GM21717 (cell line): ENCODE measurements around the gene PLEKHH1.

Source experiments
- ATAC-seq: cut with Tn5 transposase; IDR thresholded peaks from one replicate; pipeline ENCODE4 v1.9.1; 2021; ENCODE audit warnings: mild to moderate bottlenecking, moderate library complexity; ENCODE audit not compliant: unreplicated experiment

The PLEKHH1 gene

GRCh38 chr14:67562025-67562775, 29.1 kb downstream of the PLEKHH1 start:
- ATAC-seq: no peak

DNA sequence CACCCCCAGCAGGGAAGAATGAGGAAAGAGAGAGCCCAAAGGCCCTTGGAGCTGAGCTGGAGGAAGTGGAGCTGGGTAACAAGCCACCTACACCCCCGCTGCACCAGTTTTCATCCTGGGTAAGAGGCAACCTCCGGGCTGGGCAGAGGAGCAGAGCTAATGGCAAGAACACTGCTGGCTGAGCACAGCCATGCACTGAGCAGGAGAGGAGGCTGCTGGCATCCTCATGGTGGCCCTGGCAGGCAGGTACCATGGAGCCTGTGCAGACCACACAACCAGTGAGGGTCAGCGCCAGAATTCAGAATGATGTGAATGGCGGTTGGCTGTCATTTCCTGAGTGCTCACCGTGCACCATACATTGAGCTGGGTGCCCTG, 29.7 kb downstream of the PLEKHH1 start:
- no peak for ATAC-seq

DNA sequence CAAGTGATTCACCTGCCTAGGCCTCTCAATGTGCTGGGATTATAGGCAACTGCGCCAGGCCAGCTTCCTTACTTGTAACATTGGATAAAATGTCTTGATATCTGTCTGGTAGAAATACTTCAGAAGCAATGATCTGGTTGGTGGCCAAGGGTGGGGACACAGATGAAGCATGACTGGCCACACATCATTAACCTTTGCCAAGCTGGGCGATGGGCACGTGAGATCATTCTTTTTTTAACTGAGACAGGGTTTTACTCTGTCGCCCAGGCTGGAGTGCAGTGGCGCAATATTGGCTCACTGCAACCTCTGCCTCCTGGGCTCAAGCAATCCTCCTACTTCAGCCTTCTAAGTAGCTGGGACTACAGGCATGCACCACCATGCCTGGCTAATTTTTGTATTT, 31.1 kb downstream of the PLEKHH1 start:
- no peak for ATAC-seq

- ATAC-seq: no peak
Observed at GRCh38 chr14:67566908-67567307, 33.8 kb downstream of the PLEKHH1 start.

DNA sequence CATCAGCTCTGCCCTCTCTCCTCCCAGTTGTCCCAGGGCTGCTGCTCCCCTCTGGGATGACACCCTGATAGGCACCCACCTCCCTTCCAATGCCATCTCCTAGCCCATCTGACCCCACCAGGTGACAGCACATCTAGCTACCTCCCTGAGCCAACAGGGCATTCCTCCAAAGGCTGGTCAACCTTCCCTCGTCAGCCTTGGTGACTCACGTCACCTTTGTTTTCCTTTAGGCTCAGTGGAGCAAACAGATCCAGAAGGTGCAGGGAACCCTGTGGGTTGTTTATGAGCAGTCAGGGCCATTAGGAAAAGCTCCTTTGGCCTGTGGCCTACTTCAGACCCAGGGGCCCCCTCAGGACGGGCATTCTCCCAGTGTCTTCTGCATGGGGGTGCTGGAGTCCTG, 34.6 kb downstream of the PLEKHH1 start:
- no peak for ATAC-seq

GRCh38 chr14:67569011-67569650, 36.0 kb downstream of the PLEKHH1 start:
- no peak for ATAC-seq

- no peak for ATAC-seq
Observed at GRCh38 chr14:67569651-67570290, 36.7 kb downstream of the PLEKHH1 start.

DNA sequence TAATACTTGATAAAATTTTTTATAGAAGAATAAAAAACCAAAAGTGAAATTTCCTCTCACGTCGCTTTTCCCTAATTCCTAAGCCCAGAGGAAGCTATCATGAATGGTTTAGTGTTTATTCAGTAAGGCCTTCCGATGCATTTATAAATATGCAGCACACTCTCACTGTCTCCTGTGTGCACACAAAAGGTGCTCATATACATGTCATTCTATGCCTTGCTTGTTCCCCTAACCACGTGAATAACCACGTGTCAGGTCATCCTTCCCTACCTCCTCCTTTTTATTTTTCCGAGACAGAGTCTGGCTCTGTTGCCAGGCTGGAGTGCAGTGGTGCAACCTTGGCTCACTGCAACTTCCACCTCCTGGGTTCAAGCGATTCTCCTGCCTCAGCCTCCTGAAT, 37.4 kb downstream of the PLEKHH1 start:
- no peak for ATAC-seq

DNA sequence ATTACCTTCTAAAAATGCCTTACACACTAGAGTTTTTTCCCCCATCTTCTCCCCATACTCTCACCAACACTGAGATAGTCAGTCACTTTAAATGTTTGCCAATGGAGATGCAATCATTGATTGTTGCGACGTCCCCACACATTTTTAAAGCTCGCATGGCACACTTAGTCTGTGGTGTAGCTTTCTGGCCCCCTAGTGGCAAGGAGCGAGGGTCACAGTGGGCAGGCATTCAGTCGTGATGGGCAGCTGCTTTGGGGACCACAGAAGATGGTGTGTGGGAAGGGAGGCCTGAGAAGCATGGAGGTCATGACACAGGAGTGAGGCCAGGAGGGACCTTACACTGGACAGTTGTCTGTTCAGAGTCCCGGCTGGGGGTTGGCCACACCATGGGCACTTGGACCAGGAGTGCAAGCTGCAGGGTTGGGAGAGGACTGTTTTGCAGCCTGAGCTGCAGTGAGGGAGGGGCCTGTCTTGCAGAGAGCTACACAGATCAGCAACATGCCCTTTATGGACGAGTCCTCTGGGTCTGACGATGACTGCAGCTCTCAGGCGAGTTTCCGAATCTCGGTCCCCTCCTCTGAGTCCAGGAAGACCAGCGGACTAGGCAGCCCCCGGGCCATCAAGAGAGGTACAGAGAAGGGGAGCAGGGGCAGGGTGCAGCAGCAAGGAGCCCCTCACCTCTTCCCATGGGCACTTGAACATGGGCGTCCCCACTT, 38.3 kb downstream of the PLEKHH1 start:
- ATAC-seq: no peak

DNA sequence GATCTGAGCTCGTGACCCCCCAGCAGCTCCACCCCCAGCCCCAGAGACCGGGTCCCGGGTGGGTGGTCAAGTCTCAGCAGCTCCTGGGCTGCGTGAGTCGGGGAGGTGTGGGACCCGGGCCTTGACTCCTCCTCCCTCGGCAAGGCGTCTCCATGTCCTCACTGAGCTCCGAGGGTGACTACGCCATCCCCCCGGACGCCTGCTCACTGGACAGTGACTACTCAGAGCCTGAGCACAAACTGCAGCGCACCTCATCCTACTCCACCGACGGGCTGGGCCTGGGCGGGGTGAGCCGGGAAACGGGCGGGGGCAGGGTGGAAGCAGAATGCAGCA, 38.9 kb downstream of the PLEKHH1 start:
- ATAC-seq: no peak

- ATAC-seq: no peak
Observed at GRCh38 chr14:67572608-67573007, 39.5 kb downstream of the PLEKHH1 start.

DNA sequence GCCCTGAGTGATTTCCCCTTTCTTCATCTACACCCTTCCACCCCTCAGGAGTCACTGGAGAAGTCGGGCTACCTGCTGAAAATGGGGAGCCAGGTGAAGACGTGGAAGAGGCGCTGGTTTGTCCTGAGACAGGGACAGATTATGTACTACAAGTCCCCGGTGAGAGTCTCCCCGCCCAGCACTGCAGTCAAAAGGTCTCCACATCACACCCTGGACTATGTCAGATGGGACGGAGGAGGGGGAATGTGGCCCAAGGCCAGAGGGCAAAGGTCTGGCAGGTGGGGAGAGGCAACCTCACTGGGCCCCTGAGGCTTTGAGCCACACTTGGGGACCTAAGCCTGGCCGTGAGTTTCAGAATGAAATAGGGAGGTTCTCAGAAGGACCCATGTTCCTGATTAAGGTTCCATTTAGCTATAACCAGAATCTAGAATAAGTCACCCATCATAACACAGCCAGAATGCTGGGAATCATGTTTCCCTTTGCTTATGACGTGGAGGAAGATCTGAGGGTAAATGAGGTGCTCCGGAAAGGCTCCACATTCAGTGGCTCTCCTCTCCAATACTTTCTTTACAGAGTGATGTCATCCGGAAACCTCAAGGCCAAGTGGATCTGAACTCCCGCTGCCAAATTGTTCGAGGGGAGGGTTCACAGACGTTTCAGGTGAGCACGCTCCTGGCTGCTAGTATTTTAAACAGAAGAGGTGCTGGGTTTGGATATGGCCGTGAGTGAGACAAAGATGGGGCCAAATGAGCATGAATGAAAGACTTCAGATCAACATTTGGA, 40.3 kb downstream of the PLEKHH1 start:
- no peak for ATAC-seq

- no peak for ATAC-seq
Observed at GRCh38 chr14:67574156-67574555, 41.1 kb downstream of the PLEKHH1 start.

DNA sequence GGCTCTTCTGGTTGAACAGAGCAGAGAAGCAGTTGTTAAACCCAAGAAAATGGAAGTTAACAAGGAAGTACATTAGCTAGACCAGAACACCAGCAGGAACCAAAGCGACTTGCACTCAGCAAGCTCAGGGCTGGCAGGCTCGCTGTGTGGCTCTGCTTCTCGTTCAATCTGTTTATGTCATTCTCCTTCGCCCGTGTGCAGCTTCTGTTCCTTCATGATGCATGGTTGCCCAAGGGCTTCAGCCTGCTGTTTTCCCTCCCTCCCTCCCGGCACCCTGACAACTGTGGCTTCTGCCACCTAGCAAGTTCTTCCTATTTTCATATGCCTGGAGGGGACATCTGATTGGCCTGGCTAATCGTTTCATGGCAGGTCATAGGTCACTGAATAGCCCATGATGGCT, 41.7 kb downstream of the PLEKHH1 start:
- ATAC-seq: no peak

DNA sequence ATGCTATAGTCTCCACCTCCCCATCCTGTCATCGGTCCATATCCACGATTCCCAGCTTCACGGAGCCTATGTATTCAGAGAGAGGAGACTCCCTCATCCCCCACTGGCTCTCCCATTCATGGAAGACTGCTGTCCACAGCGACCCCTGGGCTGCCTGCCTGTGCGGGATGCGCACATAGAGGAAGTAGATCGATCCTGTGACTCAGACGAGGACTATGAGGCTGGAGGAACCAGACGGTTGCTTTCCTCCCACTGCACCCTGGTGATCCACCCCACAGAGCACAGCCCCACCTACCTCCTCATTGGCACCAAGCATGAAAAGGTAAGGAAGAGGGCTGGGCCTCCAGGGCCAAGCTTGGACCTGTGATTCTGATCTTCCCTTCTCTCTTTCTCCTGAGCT, 42.6 kb downstream of the PLEKHH1 start:
- ATAC-seq: no peak

GRCh38 chr14:67576216-67576955, 43.3 kb downstream of the PLEKHH1 start:
- no peak for ATAC-seq

DNA sequence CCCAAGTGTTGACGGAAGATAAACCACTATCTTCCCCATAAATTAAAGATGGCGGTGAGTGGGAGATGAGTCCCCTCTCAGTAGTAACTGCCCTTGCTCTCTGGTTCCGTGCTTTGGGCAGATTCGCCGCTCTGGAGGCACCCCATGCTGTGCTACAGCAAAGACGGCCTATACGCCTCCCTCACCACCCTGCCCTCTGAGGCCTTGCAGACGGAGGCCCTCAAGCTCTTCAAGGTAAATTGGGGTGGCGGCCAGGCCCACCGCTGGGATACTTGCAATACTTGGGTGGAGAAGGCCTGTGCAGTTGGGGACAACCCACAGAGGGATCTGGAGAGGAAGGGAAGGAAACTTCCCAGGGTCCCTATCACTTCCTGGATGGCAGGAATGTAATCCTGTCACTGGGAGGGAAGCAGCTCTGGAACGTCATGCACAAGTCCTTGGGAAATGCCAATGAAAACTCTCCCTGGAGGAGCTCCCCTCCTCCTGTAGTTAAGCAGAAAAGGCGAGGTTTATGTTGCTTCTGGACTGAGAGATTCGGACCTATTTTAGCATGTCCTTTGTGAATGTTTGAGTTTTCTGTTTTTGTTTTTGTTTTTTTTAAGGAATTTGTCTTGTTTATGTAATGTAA, 44.2 kb downstream of the PLEKHH1 start:
- no peak for ATAC-seq

- no peak for ATAC-seq
Observed at GRCh38 chr14:67577909-67578749, 45.0 kb downstream of the PLEKHH1 start.

DNA sequence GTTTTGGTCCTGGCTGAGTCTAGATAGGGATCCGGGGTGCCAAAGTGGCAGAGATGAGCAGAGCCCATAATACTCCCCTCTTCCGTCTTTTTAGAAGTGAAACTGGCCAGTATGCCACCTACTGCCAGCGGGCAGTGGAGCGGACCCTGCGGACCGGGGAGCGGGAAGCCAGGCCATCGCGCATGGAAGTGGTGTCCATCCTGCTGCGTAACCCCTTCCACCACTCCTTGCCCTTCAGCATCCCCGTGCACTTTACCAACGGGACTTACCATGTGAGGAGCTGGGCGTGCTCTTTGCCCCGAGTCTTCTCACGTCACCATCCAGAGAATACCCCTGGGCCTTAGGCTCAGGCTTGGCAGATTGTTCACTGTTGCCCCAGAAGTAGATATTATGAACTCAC, 46.0 kb downstream of the PLEKHH1 start:
- no peak for ATAC-seq
